Naive thymus-derived CD4-positive, alpha-beta T cell (primary cell): ENCODE data around the gene LINC01488. TPM values are rescaled to one million over a fixed set of nuclear protein-coding genes. Genes with fewer than 3 reads are reported as not detected.
A peak's percentile ranks its signal among the peaks of the same experiment; 100 is the strongest.

Experiments used
- ATAC-seq: fragments of 150-1000 bp; cut with Tn5 transposase; 2 replicates; pipeline ENCODE4 v1.10.0; 2021; ENCODE audit warnings: mild to moderate bottlenecking, moderate library complexity
- CTCF ChIA-PET: fragments of 350-600 bp; sonication (Branson Sonifier 250); formaldehyde crosslinking; loops from one replicate; lab custom pipeline; 2021; ENCODE audit warnings: antibody characterized with exemption; lab: Charles Lee
- POLR2A ChIA-PET: fragments of 350-600 bp; sonication (Branson Sonifier 250); formaldehyde crosslinking; loops from one replicate; lab custom pipeline; 2021; ENCODE audit warnings: antibody characterized with exemption, inconsistent platforms; lab: Charles Lee
- DNase-seq, 9 donors: peaks; one replicate each; pipeline versions ENCODE4 v3.0.0 to v3.0.0-alpha.2; 2020 to 2022; ENCODE audit warnings: mixed read lengths in 1 of 9
- H3K27ac ChIP-seq: one replicate; pipeline ENCODE4 v1.7.0; 2013; ENCODE audit warnings: mild to moderate bottlenecking, low read depth, low read length, moderate library complexity
- H3K27me3 ChIP-seq, 2 donors: one replicate each; pipeline ENCODE4 v1.7.0; 2013; ENCODE audit warnings: low read length in 2 of 2, mild to moderate bottlenecking in 2 of 2, moderate library complexity in 2 of 2; ENCODE audit not compliant: control insufficient read depth in 2 of 2, insufficient read depth in 2 of 2
- H3K36me3 ChIP-seq, 3 experiments: 1 replicate in 2 of 3; 2 replicates in 1 of 3; pipeline ENCODE4 v1.7.0; 2013; ENCODE audit warnings: low read length in 3 of 3, mild to moderate bottlenecking in 3 of 3, moderate library complexity in 1 of 3; ENCODE audit not compliant: insufficient read depth in 3 of 3, control insufficient read depth in 2 of 3
- H3K4me1 ChIP-seq, 2 donors: one replicate each; pipeline ENCODE4 v1.7.0; 2013; ENCODE audit warnings: low read length in 2 of 2, mild to moderate bottlenecking in 2 of 2, moderate library complexity in 1 of 2; ENCODE audit not compliant: control insufficient read depth in 2 of 2, insufficient read depth in 2 of 2
- H3K4me3 ChIP-seq: 2 replicates; pipeline ENCODE4 v1.7.0; 2013; ENCODE audit warnings: mild to moderate bottlenecking, low read length
- H3K9me3 ChIP-seq, 3 experiments: 1 replicate in 2 of 3; 2 replicates in 1 of 3; pipeline ENCODE4 v1.7.0; 2013; ENCODE audit warnings: low read length in 3 of 3; ENCODE audit not compliant: control insufficient read depth in 2 of 3
- H3K27ac Mint-ChIP-seq, 9 donors: one replicate each; pipeline ENCODE4 v1.8.0; 2020 to 2022; ENCODE audit warnings: mixed read lengths in 9 of 9, mild to moderate bottlenecking in 8 of 9, moderate library complexity in 5 of 9, inconsistent platforms in 2 of 9
- H3K27me3 Mint-ChIP-seq, 5 donors: one replicate each; pipeline ENCODE4 v1.8.0; 2021 to 2022; ENCODE audit warnings: mixed read lengths in 5 of 5, mild to moderate bottlenecking in 1 of 5
- H3K36me3 Mint-ChIP-seq, 5 donors: one replicate each; pipeline ENCODE4 v1.8.0; 2020 to 2022; ENCODE audit warnings: mixed read lengths in 5 of 5, mild to moderate bottlenecking in 3 of 5, inconsistent platforms in 1 of 5
- H3K4me1 Mint-ChIP-seq, 7 donors: one replicate each; pipeline ENCODE4 v1.8.0; 2020 to 2022; ENCODE audit warnings: mixed read lengths in 7 of 7, mild to moderate bottlenecking in 3 of 7, inconsistent platforms in 1 of 7
- H3K4me3 Mint-ChIP-seq, 10 donors: one replicate each; pipeline ENCODE4 v1.8.0; 2020 to 2022; ENCODE audit warnings: mild to moderate bottlenecking in 10 of 10, mixed read lengths in 10 of 10, moderate library complexity in 6 of 10, inconsistent platforms in 2 of 10
- H3K9me3 Mint-ChIP-seq, 11 donors: one replicate each; pipeline ENCODE4 v1.8.0; 2020 to 2022; ENCODE audit warnings: mixed read lengths in 11 of 11, mild to moderate bottlenecking in 4 of 11, inconsistent platforms in 1 of 11, moderate library complexity in 1 of 11
- intact Hi-C, 2 donors: fragments of 100-400 bp; cut with micrococcal nuclease; formaldehyde crosslinking; loops; one replicate each; pipeline ENCODE4 v1.15.1; 2023
- polyA plus RNA-seq, 2 donors: library from polyadenylated mRNA; unstranded; fragments of 300-500 nt; fragmentation: Illumina TruSeq; gene quantifications; one replicate each; pipeline ENCODE4 v1.2.3, GENCODE V29; 2021
- total RNA-seq, 6 experiments: library from RNA in 5 of 6; stranded (reverse) in 5 of 6; gene quantifications; 1 replicate in 5 of 6; 2 replicates in 1 of 6; pipeline ENCODE4 v1.2.3 and lab custom pipeline; 2021 to 2026

The LINC01488 gene
- total and polyA plus RNA-seq, 7 experiments from 2014 or later = not detected

- Histone ChIP-seq H3K4me1 (no peaks in the 10 kb centered on the region), H3K9me3 (no peaks in the 10 kb centered on the region), H3K27ac (no peak overlapping the region), H3K36me3 (no peaks in the 10 kb centered on the region), H3K4me3 (no peak overlapping the region), H3K27me3 (no peaks in the 10 kb centered on the region)
- Mint-ChIP-seq H3K9me3 (peaks cover 0 to 4% (median 0%) of the 10 kb centered on the region in 11 donors), H3K36me3 (no peaks in the 10 kb centered on the region), H3K27me3 (peaks cover 0 to 14% (median 10%) of the 10 kb centered on the region in 5 donors), H3K4me1 (peaks cover 0 to 5% (median 4%) of the 10 kb centered on the region in 7 donors), H3K4me3 (no peak overlapping the region), H3K27ac (no peak overlapping the region)
- no peak for DNase-seq
- ChIA-PET CTCF (no interaction called here), POLR2A (no interaction called here)
- intact Hi-C loops = no loop called here
- ATAC-seq = no peak
Observed at GRCh38 chr11:69493931-69494821, 12.7 kb downstream of the LINC01488 start.

DNA sequence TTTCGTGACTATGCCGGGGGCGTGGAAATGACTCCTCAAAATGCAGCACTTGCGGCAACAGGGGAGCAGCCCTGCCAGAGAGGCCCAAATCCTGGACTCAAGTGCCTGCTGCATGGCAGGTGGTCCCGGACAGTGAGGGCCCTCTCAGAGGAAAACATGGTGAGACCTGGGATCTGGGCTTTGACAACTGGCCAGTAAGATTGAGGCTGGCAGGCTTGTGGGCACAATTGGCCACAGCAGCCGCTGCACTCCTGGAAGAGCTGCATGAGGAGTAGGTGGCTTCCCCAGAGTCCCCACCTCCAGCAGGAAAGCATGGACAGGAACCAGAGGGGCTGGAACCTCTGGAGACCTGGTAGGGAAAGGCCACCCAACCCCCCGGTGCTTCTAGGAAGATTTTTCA, 13.4 kb downstream of the LINC01488 start:
- Mint-ChIP-seq H3K27ac (no peak overlapping the region), H3K9me3 (peaks cover 0 to 4% (median 0%) of the 10 kb centered on the region in 11 donors), H3K36me3 (no peaks in the 10 kb centered on the region), H3K27me3 (peaks cover 0 to 14% (median 10%) of the 10 kb centered on the region in 5 donors), H3K4me3 (peak overlapping the region in 1 of 10 donors; percentile 45), H3K4me1 (peaks cover 0 to 6% (median 4%) of the 10 kb centered on the region in 7 donors)
- intact Hi-C loops = no loop called here
- POLR2A ChIA-PET = no interaction called here
- Histone ChIP-seq H3K27me3 (no peaks in the 10 kb centered on the region), H3K4me1 (no peaks in the 10 kb centered on the region), H3K9me3 (no peaks in the 10 kb centered on the region), H3K36me3 (no peaks in the 10 kb centered on the region), H3K4me3 (no peak overlapping the region), H3K27ac (no peak overlapping the region)
- DNase-seq = no peak
- no peak for ATAC-seq
- CTCF ChIA-PET = no interaction called here

GRCh38 chr11:69495441-69496201, 14.2 kb downstream of the LINC01488 start:
- intact Hi-C loops = no loop called here
- H3K4me1 Mint-ChIP-seq = peaks cover 0 to 6% (median 4%) of the 10 kb centered on the region in 7 donors
- no peaks in the 10 kb centered on the region for H3K27me3 ChIP-seq
- no peak for ATAC-seq
- H3K4me3 ChIP-seq = no peak overlapping the region
- H3K4me1 ChIP-seq = no peaks in the 10 kb centered on the region
- no peak overlapping the region for H3K27ac Mint-ChIP-seq
- peaks cover 0 to 4% (median 0%) of the 10 kb centered on the region in 11 donors for H3K9me3 Mint-ChIP-seq
- no peaks in the 10 kb centered on the region for H3K36me3 Mint-ChIP-seq
- POLR2A ChIA-PET = no interaction called here
- no peak for DNase-seq
- H3K27ac ChIP-seq = no peak overlapping the region
- no peaks in the 10 kb centered on the region for H3K36me3 ChIP-seq
- CTCF ChIA-PET = no interaction called here
- H3K4me3 Mint-ChIP-seq = no peak overlapping the region
- H3K27me3 Mint-ChIP-seq = peaks cover 0 to 14% (median 10%) of the 10 kb centered on the region in 5 donors
- H3K9me3 ChIP-seq = no peaks in the 10 kb centered on the region

GRCh38 chr11:69496202-69496557, 14.7 kb downstream of the LINC01488 start:
- Mint-ChIP-seq H3K4me3 (no peak overlapping the region), H3K27ac (no peak overlapping the region), H3K4me1 (peaks cover 0 to 6% (median 4%) of the 10 kb centered on the region in 7 donors), H3K9me3 (peaks cover 0 to 6% (median 0%) of the 10 kb centered on the region in 11 donors), H3K36me3 (no peaks in the 10 kb centered on the region), H3K27me3 (peaks cover 0 to 14% (median 10%) of the 10 kb centered on the region in 5 donors)
- H3K36me3 ChIP-seq = no peaks in the 10 kb centered on the region
- ATAC-seq = no peak
- H3K4me3 ChIP-seq = no peak overlapping the region
- H3K27me3 ChIP-seq = no peaks in the 10 kb centered on the region
- H3K27ac ChIP-seq = no peak overlapping the region
- ChIA-PET POLR2A (no interaction called here), CTCF (no interaction called here)
- H3K9me3 ChIP-seq = no peaks in the 10 kb centered on the region
- DNase-seq = no peak
- H3K4me1 ChIP-seq = no peaks in the 10 kb centered on the region
- intact Hi-C loops = no loop called here

DNA sequence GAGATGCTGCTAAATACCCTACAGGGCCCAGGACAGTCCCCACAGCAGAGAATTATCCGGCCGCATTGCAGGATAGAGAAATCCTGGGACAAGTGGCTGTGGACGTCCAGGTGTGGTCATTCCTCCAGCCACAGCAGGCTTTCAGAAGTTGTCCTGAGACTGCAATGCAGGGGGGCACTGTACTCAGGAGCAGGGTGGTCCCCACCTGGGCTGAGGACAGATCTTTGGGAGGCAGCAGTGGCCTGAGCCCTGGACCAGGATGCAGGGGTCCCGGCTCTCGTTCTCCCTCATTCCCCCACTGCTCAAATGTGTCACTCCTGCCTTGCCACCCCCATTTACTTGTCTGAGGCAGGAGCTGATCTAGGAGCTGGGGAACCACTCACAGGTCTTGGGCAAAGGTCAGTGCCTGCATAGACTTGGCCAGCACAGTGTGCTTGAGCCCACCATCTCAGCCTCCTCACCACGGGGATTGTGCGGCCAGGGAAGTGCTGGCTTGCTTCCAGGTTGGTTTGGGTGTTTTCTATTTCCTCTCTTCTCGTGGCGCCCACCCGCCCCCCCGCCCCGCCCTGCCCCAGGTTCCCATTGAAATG, 15.3 kb downstream of the LINC01488 start:
- Histone ChIP-seq H3K4me3 (no peak overlapping the region), H3K9me3 (no peaks in the 10 kb centered on the region), H3K27ac (no peak overlapping the region), H3K36me3 (no peaks in the 10 kb centered on the region), H3K4me1 (no peaks in the 10 kb centered on the region), H3K27me3 (no peaks in the 10 kb centered on the region)
- H3K27me3 Mint-ChIP-seq = peaks cover 0 to 16% (median 10%) of the 10 kb centered on the region in 5 donors
- no peaks in the 10 kb centered on the region for H3K36me3 Mint-ChIP-seq
- no peak overlapping the region for H3K4me3 Mint-ChIP-seq
- no peak overlapping the region for H3K27ac Mint-ChIP-seq
- DNase-seq = no peak
- ATAC-seq = no peak
- POLR2A ChIA-PET = no interaction called here
- H3K4me1 Mint-ChIP-seq = peaks cover 0 to 6% (median 4%) of the 10 kb centered on the region in 7 donors
- peaks cover 0 to 5% (median 0%) of the 10 kb centered on the region in 11 donors for H3K9me3 Mint-ChIP-seq
- CTCF ChIA-PET = no interaction called here
- intact Hi-C loops = no loop called here

DNA sequence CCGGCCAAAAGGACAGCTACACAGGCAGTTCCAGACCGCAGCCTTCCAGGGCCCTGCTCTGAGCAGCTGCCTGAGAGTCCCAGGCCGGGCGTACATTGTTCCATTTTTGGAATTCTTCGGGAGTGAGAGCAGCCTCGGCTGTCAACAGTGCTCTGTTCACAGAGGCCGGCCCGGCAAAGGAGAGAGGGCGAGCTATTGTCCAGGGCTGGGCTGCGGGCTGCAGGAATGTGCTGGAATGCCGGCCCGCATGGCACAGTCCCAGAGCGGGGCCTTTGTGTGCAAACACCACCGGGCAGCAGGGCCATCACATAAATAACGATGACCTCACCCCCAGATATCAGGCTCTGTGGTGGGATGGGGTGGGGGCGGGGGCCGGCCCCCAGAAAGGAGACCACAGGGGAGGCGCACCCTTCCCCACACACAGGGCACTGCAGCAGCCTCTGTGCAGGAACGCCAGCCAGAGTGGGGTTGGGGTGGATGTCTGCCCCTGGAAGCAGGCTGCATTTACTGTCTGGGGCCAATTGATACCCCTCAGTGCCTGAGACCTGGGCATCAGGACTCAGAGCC, 15.8 kb downstream of the LINC01488 start:
- H3K27ac Mint-ChIP-seq = no peak overlapping the region
- H3K27me3 Mint-ChIP-seq = peaks cover 0 to 16% (median 10%) of the 10 kb centered on the region in 5 donors
- ATAC-seq (no peak), DNase-seq (no peak)
- intact Hi-C loops = no loop called here
- peaks cover 0 to 6% (median 4%) of the 10 kb centered on the region in 7 donors for H3K4me1 Mint-ChIP-seq
- no peaks in the 10 kb centered on the region for H3K4me1 ChIP-seq
- H3K36me3 ChIP-seq = no peaks in the 10 kb centered on the region
- H3K9me3 Mint-ChIP-seq = peaks cover 0 to 3% (median 0%) of the 10 kb centered on the region in 11 donors
- ChIA-PET CTCF (no interaction called here), POLR2A (no interaction called here)
- no peak overlapping the region for H3K27ac ChIP-seq
- no peaks in the 10 kb centered on the region for H3K36me3 Mint-ChIP-seq
- no peak overlapping the region for H3K4me3 Mint-ChIP-seq
- H3K27me3 ChIP-seq = no peaks in the 10 kb centered on the region
- H3K4me3 ChIP-seq = no peak overlapping the region
- H3K9me3 ChIP-seq = no peaks in the 10 kb centered on the region
